Stomach smooth muscle (tissue), 2 donors: ENCODE data around the gene DDX51.

Experiments
- H3K27ac ChIP-seq: one replicate; pipeline ENCODE4 v1.7.0; 2013; ENCODE audit warnings: mild to moderate bottlenecking, low read length, inconsistent platforms
- H3K27me3 ChIP-seq, 2 donors: one replicate each; pipeline ENCODE4 v1.7.0; 2013; ENCODE audit warnings: low read length in 2 of 2; ENCODE audit not compliant: insufficient read depth in 2 of 2, control insufficient read depth in 1 of 2
- H3K36me3 ChIP-seq, 2 donors: one replicate each; pipeline ENCODE4 v1.7.0; 2013; ENCODE audit warnings: low read length in 2 of 2; ENCODE audit not compliant: control insufficient read depth in 2 of 2, insufficient read depth in 2 of 2
- H3K4me1 ChIP-seq: one replicate; pipeline ENCODE4 v1.7.0; 2013; ENCODE audit warnings: low read length; ENCODE audit not compliant: control insufficient read depth, insufficient read depth
- H3K4me3 ChIP-seq, 2 donors: one replicate each; pipeline ENCODE4 v1.7.0; 2013; ENCODE audit warnings: low read length in 2 of 2
- H3K9ac ChIP-seq, 2 donors: one replicate each; pipeline ENCODE4 v1.7.0; 2013; ENCODE audit warnings: low read length in 2 of 2, mild to moderate bottlenecking in 1 of 2
- H3K9me3 ChIP-seq, 2 donors: one replicate each; pipeline ENCODE4 v1.7.0; 2013; ENCODE audit warnings: low read length in 2 of 2; ENCODE audit not compliant: control insufficient read depth in 2 of 2
- donor health status: healthy.
- donor health status: Pancreatic carcinoma.

Gene DDX51

GRCh38 chr12:132133952-132134652 lies 10.0 kb downstream of the DDX51 start:
- H3K36me3 ChIP-seq = peaks cover 0 to 6% of the 10 kb centered on the region in 2 donors
- H3K27ac ChIP-seq = no peak overlapping the region
- no peaks in the 10 kb centered on the region for H3K4me1 ChIP-seq
- H3K9ac ChIP-seq = no peak overlapping the region
- H3K9me3 ChIP-seq = no peaks in the 10 kb centered on the region
- no peaks in the 10 kb centered on the region for H3K27me3 ChIP-seq
- no peak overlapping the region for H3K4me3 ChIP-seq

GRCh38 chr12:132132609-132133430 lies 11.3 kb downstream of the DDX51 start:
- Histone ChIP-seq H3K4me1 (no peaks in the 10 kb centered on the region), H3K4me3 (no peak overlapping the region), H3K27me3 (no peaks in the 10 kb centered on the region), H3K27ac (no peak overlapping the region), H3K9ac (no peak overlapping the region), H3K9me3 (no peaks in the 10 kb centered on the region), H3K36me3 (peaks cover 2 to 3% of the 10 kb centered on the region in 2 donors)

GRCh38 chr12:132131952-132132351 lies 12.2 kb downstream of the DDX51 start:
- Histone ChIP-seq H3K36me3 (peaks cover 4 to 9% of the 10 kb centered on the region in 2 donors), H3K9me3 (no peaks in the 10 kb centered on the region), H3K27me3 (no peaks in the 10 kb centered on the region), H3K4me1 (no peaks in the 10 kb centered on the region), H3K4me3 (no peak overlapping the region), H3K9ac (no peak overlapping the region), H3K27ac (no peak overlapping the region)

- Histone ChIP-seq H3K27me3 (no peaks in the 10 kb centered on the region), H3K9ac (no peak overlapping the region), H3K4me3 (no peak overlapping the region), H3K27ac (no peak overlapping the region), H3K36me3 (peaks cover 10 to 16% of the 10 kb centered on the region in 2 donors), H3K9me3 (no peaks in the 10 kb centered on the region), H3K4me1 (no peaks in the 10 kb centered on the region)
Measured at GRCh38 chr12:132131229-132131628, 12.9 kb downstream of the DDX51 start.

- no peak overlapping the region for H3K9ac ChIP-seq
- peaks cover 12 to 21% of the 10 kb centered on the region in 2 donors for H3K36me3 ChIP-seq
- no peaks in the 10 kb centered on the region for H3K9me3 ChIP-seq
- H3K27ac ChIP-seq = no peak overlapping the region
- H3K4me1 ChIP-seq = no peaks in the 10 kb centered on the region
- H3K27me3 ChIP-seq = no peaks in the 10 kb centered on the region
- no peak overlapping the region for H3K4me3 ChIP-seq
Measured at GRCh38 chr12:132130690-132131089, 13.4 kb downstream of the DDX51 start.

DNA sequence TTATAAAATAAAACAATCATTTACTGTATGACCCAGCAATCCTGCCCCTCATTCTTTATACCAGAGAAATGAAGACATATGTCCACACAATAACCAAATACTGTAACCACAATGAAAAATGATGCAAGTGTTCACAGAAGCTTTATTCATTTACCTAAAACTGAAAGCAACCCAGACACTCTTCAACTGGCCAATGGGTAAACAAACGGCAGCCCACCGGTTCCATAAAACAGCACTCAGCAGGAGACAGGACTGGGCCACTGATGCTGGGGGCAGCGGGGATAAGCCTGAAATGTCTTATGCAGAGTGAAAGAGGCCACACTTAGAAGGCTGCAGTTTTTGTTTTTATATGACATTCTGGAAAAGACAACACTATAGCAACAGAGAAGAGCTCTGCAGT lies 15.1 kb downstream of the DDX51 start:
- H3K4me1 ChIP-seq = no peaks in the 10 kb centered on the region
- H3K27me3 ChIP-seq = no peaks in the 10 kb centered on the region
- H3K4me3 ChIP-seq = no peak overlapping the region
- H3K27ac ChIP-seq = no peak overlapping the region
- peaks cover 23 to 29% of the 10 kb centered on the region in 2 donors for H3K36me3 ChIP-seq
- H3K9me3 ChIP-seq = no peaks in the 10 kb centered on the region
- no peak overlapping the region for H3K9ac ChIP-seq

DNA sequence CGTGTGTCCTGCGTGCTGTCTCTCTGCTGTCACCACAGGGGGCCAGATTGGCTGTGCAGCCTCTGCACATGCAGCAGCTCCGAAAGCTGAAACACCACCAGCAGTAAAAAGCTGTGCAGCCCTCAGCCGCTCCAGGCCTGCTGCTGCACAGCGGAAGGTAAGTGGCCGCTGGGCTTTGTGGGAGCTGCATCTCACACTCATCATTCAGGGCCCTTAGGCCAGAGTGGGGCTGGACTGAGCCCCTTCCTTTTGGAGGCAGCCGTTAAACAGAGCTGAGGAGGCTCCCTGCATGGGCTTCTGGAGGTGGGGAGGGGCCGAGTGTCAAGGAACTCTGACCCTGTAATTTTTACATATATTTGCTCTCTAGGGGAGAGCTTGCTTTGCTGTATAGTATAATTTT lies 17.1 kb downstream of the DDX51 start:
- no peaks in the 10 kb centered on the region for H3K27me3 ChIP-seq
- no peaks in the 10 kb centered on the region for H3K4me1 ChIP-seq
- H3K9me3 ChIP-seq = no peaks in the 10 kb centered on the region
- H3K4me3 ChIP-seq = no peak overlapping the region
- H3K36me3 ChIP-seq = peaks cover 30 to 33% of the 10 kb centered on the region in 2 donors
- no peak overlapping the region for H3K27ac ChIP-seq
- H3K9ac ChIP-seq = no peak overlapping the region

DNA sequence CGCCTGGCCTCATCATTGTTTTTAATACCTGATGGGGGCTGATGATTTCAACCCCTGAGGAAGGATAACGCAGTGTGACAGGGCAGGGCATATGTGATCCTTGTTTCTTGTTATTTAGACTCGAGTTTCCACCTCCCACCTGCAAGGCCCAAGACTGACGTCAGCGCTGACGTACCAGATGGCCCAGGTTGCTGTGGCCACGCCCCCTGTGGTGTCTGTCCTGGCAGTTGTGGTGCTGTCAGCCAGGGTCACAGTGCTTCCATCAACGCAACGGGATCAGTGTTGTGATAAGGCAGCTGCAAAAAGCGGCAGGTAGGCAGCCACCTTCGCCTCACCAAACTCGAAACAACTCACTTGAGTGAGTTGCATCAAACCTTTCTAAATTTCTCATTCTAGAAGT lies 18.4 kb downstream of the DDX51 start:
- Histone ChIP-seq H3K4me1 (no peaks in the 10 kb centered on the region), H3K27me3 (no peaks in the 10 kb centered on the region), H3K9ac (no peak overlapping the region), H3K36me3 (peaks cover 37 to 40% of the 10 kb centered on the region in 2 donors), H3K9me3 (no peaks in the 10 kb centered on the region), H3K4me3 (no peak overlapping the region), H3K27ac (no peak overlapping the region)

GRCh38 chr12:132124766-132125425 lies 19.2 kb downstream of the DDX51 start:
- Histone ChIP-seq H3K36me3 (peaks cover 41% of the 10 kb centered on the region in 2 donors), H3K9ac (no peak overlapping the region), H3K27ac (no peak overlapping the region), H3K9me3 (no peaks in the 10 kb centered on the region), H3K4me3 (no peak overlapping the region), H3K4me1 (no peaks in the 10 kb centered on the region), H3K27me3 (no peaks in the 10 kb centered on the region)

DNA sequence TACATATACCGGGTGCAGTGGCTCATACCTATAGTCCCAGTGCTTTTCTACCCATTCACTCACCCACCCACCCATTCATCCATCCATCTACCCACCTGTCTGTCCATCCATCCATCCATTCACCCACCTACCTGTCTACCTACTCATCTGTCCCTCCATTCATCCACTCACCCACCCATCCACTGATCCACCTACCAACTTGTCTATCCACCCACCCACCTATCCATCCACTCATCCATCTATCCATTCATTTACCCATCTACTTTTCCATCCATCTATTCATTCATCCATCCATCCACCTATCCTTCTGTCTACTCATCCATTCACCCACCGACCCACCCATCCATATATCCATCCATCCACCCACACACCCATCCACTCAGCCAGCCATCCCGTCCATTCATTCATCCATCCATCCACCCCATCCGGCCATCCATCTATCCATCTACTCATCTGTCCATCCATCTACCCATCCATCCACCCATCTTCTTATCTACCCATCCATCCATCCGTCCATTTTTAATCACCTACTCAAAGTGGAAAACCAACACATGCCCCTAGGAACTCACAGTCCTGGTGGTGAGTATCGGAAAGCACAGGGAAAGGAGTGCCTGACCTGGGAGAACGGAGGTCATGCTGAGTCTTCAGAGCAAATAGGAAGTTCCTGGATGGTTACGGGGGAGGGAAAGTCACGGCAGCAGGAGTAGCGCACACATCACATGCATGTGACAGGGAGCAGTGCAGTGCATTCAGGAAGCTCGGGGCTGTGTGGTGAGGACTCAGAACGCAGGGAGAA lies 20.0 kb downstream of the DDX51 start:
- no peaks in the 10 kb centered on the region for H3K9me3 ChIP-seq
- no peak overlapping the region for H3K9ac ChIP-seq
- H3K36me3 ChIP-seq = peaks cover 41% of the 10 kb centered on the region in 2 donors
- H3K4me3 ChIP-seq = no peak overlapping the region
- H3K4me1 ChIP-seq = no peaks in the 10 kb centered on the region
- H3K27me3 ChIP-seq = no peaks in the 10 kb centered on the region
- H3K27ac ChIP-seq = no peak overlapping the region
